Fibroblast of lung (primary cell): ENCODE measurements around the gene CBFA2T2.

Source experiments
- EZH2 ChIP-seq: IDR thresholded peaks from 2 replicates; pipeline ENCODE4 v1.5.1; 2012; ENCODE audit warnings: low read length, control low read depth, mild to moderate bottlenecking; ENCODE audit errors: missing control alignments
- TF ChIP-seq, protein P1 (sequence below), 2 donors: IDR thresholded peaks in 1 of 2; conservative IDR thresholded peaks in 1 of 2; 1 replicate in 1 of 2; 2 replicates in 1 of 2; pipeline ENCODE4 v1.5.1; 2011 to 2012; ENCODE audit warnings: low read length in 2 of 2, control low read depth in 1 of 2, inconsistent platforms in 1 of 2, low read depth in 1 of 2, mild to moderate bottlenecking in 1 of 2

DNA sequence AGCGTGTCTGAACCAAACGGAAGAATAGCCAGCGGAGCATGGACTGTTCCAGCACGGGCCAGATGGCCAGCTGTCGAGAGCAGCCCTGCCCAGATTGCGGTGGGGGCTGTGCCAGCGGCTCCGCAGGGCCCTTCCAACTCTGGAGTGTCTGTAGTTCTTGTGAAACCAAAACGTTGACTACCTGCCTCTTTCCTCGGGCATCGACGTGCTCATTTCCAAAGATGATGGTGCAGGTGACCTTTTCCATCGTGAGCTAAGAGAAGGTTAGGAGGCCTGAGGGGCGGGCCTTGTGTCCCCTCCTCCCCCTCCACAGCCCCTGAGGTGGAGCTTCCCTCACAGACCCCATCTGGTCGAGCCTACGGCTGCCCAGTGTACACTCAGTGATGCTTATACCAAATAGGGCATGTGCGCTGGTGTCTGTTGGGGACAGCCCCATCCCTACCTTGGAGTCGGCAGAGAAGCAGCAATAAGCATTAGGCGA lies 159.3 kb downstream of the CBFA2T2 start:
- TF ChIP-seq, protein P1, sequence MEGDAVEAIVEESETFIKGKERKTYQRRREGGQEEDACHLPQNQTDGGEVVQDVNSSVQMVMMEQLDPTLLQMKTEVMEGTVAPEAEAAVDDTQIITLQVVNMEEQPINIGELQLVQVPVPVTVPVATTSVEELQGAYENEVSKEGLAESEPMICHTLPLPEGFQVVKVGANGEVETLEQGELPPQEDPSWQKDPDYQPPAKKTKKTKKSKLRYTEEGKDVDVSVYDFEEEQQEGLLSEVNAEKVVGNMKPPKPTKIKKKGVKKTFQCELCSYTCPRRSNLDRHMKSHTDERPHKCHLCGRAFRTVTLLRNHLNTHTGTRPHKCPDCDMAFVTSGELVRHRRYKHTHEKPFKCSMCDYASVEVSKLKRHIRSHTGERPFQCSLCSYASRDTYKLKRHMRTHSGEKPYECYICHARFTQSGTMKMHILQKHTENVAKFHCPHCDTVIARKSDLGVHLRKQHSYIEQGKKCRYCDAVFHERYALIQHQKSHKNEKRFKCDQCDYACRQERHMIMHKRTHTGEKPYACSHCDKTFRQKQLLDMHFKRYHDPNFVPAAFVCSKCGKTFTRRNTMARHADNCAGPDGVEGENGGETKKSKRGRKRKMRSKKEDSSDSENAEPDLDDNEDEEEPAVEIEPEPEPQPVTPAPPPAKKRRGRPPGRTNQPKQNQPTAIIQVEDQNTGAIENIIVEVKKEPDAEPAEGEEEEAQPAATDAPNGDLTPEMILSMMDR (conservative IDR thresholded peaks at IDR 0.05 in 1 of 2, IDR thresholded peaks at IDR 0.05 in 1 of 2; ENCODE audit: low read depth in 1 of 2, low read length in 2 of 2): no peak
- no peak for TF ChIP-seq EZH2
